Neutrophil (primary cell): ENCODE measurements around the gene MCUR1.
"Not testable (repeated sequence)": the region's sequence is repeated elsewhere in the genome, so short reads cannot be mapped to it uniquely, and the experiment has no call there.

Experiments
- H3K27ac ChIP-seq: fragments of 200-600 bp; sonication (generic); 2 replicates; pipeline ENCODE4 v1.5.1; 2016; ENCODE audit warnings: mild to moderate bottlenecking, moderate library complexity
- H3K27me3 ChIP-seq: fragments of 200-600 bp; sonication (generic); 2 replicates; pipeline ENCODE4 v1.6.0; 2016; ENCODE audit warnings: mild to moderate bottlenecking
- H3K36me3 ChIP-seq: fragments of 200-600 bp; sonication (generic); 2 replicates; pipeline ENCODE4 v1.5.1; 2017
- H3K4me1 ChIP-seq, 2 experiments: fragments of 200-600 bp in 1 of 2; sonication (generic) in 1 of 2; 1 replicate in 1 of 2; 2 replicates in 1 of 2; pipeline versions ENCODE4 v1.5.1 to v1.6.1; 2013 to 2016; ENCODE audit warnings: low read depth in 1 of 2, low read length in 1 of 2, mild to moderate bottlenecking in 1 of 2, moderate library complexity in 1 of 2; ENCODE audit not compliant: control insufficient read depth in 1 of 2, insufficient read depth in 1 of 2
- H3K4me3 ChIP-seq, 2 experiments: fragments of 200-600 bp in 1 of 2; sonication (generic) in 1 of 2; 1 replicate in 1 of 2; 2 replicates in 1 of 2; pipeline ENCODE4 v1.5.1; 2013 to 2016; ENCODE audit warnings: low read depth in 1 of 2, low read length in 1 of 2, mild to moderate bottlenecking in 1 of 2, moderate library complexity in 1 of 2
- H3K9me3 ChIP-seq: fragments of 200-600 bp; sonication (generic); 2 replicates; pipeline ENCODE4 v1.5.1; 2016
- CTCF ChIP-seq: fragments of 200-600 bp; sonication (generic); IDR thresholded peaks from 2 replicates; pipeline ENCODE4 v1.5.1; 2016; ENCODE audit warnings: antibody characterized with exemption

Gene MCUR1

DNA sequence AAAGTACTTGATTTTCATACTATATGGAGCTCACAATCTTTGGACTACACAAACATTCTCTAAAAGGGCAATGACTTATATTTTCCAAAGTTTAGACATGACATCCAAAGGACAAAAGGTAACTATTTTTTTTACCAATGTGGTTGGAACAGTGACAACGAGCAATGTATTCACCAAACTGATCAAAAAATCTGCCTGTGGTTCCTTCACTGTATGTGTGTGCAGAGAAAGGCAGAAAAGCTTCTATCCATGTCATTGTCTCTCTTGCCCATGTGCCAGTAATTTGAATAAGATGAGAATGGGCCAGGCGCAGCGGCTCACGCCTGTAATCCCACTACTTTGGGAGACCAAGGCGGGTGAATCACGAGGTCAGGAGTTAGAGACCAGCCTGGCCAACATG, 25.5 kb downstream of the MCUR1 start:
- no peaks in the 10 kb centered on the region for H3K9me3 ChIP-seq
- no peaks in the 10 kb centered on the region for H3K4me1 ChIP-seq
- H3K27ac ChIP-seq = no peak overlapping the region
- H3K36me3 ChIP-seq = no peaks in the 10 kb centered on the region
- no peak overlapping the region for H3K4me3 ChIP-seq
- H3K27me3 ChIP-seq = no peaks in the 10 kb centered on the region
- no peak for TF ChIP-seq CTCF

DNA sequence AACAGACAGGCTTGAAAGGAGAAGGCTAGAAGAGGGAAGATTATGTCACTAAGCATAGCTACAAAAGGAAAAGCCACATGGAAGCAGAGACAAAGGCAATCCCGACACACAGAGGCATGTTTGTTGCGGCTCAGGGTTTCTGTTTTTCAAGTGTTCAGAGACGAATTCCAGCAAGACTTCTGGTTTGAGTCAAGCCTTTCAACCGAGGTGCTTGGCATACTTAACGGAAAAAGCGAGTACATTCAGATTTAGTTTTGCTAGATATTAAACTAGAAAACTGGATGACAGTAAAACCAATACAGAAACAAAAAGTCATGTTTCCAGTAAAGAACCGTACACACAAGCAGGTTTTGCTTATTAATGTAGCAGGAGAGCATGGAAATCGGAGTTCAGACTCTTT, 27.2 kb downstream of the MCUR1 start:
- TF ChIP-seq CTCF = no peak
- Histone ChIP-seq H3K4me3 (no peak overlapping the region), H3K9me3 (no peaks in the 10 kb centered on the region), H3K36me3 (no peaks in the 10 kb centered on the region), H3K27me3 (no peaks in the 10 kb centered on the region), H3K27ac (no peak overlapping the region), H3K4me1 (no peaks in the 10 kb centered on the region)

DNA sequence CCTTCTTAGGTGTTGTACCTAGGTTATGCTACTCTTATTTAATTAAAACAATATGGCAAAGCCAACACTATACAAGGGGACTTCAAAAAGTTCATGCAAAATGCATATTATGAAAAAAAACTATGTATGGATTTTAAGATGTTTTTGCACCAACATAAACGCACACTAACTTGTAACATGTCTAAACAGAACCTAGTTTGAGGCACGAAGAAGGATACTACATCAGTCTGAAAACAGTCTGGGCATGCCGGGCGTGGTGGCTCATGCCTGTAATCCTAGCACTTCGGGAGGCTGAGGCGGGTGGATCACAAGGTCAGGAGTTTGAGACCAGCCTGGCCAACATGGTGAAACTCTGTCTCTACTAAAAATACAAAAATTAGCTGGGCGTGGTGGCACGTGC, 34.2 kb downstream of the MCUR1 start:
- H3K4me3 ChIP-seq = not testable (repeated sequence)

GRCh38 chr6:13778028-13778427, 36.3 kb downstream of the MCUR1 start:
- Histone ChIP-seq H3K27me3 (no peaks in the 10 kb centered on the region), H3K27ac (no peak overlapping the region), H3K9me3 (no peaks in the 10 kb centered on the region), H3K36me3 (no peaks in the 10 kb centered on the region), H3K4me3 (no peak overlapping the region), H3K4me1 (no peaks in the 10 kb centered on the region)
- TF ChIP-seq CTCF = no peak

More for the DNA sequence above, 34.2 kb downstream of the MCUR1 start:
- H3K4me1 ChIP-seq, H3K27ac ChIP-seq, H3K9me3 ChIP-seq, H3K36me3 ChIP-seq, H3K27me3 ChIP-seq: not testable (repeated sequence)

- Histone ChIP-seq H3K36me3 (no peaks in the 10 kb centered on the region), H3K9me3 (no peaks in the 10 kb centered on the region), H3K27ac (no peak overlapping the region), H3K4me3 (no peak overlapping the region), H3K27me3 (no peaks in the 10 kb centered on the region), H3K4me1 (no peaks in the 10 kb centered on the region)
- TF ChIP-seq CTCF = no peak
These were observed 37.8 kb downstream of the MCUR1 start for GRCh38 chr6:13776602-13777001.

DNA sequence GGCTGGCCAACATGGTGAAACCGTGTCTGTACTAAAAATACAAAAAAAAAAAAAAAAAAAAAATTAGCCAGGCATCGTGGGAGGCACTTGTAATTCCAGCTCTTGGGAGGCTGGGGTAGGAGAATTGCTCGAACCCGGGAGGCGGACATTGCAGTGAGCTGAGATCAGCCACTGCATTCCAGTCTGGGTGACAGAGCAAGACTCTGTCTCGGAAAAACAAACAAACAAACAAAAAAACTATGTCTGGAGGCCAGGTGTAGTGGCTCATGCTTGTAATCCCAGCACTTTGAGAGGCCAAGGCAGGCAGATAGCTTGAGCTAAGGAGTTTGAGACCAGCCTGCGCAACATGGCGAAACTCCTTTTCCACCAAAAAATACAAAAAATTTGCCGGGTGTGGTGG, 38.9 kb downstream of the MCUR1 start:
- H3K36me3 ChIP-seq, H3K4me3 ChIP-seq, H3K27me3 ChIP-seq, H3K27ac ChIP-seq, H3K4me1 ChIP-seq, H3K9me3 ChIP-seq: not testable (repeated sequence)

DNA sequence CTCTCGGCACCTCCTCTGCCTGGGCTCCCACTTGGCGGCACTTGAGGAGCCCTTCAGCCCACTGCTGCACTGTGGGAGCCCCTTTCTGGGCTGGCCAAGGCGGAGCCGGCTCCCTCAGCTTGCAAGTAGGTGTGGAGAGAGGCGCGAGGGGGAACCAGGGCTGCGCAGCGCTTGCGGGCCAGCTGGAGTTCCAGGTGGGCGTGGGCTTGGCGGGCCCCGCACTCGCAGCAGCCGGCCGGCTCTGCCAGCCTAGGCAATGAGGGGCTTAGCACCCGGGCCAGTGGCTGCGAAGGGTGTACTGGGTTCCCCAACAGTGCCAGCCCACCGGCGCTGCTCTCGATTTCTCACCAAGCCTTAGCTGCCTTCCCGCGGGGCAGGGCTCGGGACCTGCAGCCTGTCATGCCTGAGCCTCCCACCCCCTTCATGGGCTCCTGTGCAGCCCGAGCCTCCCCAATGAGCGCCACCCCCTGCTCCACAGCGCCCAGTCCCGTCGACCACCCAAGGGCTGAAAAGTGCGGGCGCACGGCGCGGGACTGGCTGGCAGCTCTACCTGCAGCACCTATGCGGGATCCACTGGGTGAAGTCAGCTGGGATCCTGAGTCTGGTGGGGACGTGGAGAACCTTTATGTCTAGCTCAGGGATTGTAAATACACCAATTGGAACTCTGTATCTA, 41.9 kb downstream of the MCUR1 start:
- H3K27ac ChIP-seq, H3K4me1 ChIP-seq, H3K27me3 ChIP-seq, H3K36me3 ChIP-seq, H3K9me3 ChIP-seq, H3K4me3 ChIP-seq: not testable (repeated sequence)
